Gastroesophageal sphincter (tissue), 4 donors: Measurements from ENCODE around the gene BMAL2. TPM values are rescaled to one million over a fixed set of nuclear protein-coding genes. Genes with fewer than 3 reads are reported as not detected.

Experiments used
- ATAC-seq: fragments of 150-250 bp; one replicate; pipeline ENCODE4 v1.9.1; 2016; ENCODE audit warnings: mild to moderate bottlenecking, moderate library complexity
- H3K27ac ChIP-seq, 4 donors: fragments of 200-600 bp; sonication (generic) in 3 of 4; 1 replicate in 3 of 4; 2 replicates in 1 of 4; pipeline ENCODE4 v1.5.1; 2016 to 2019
- H3K27me3 ChIP-seq: fragments of 200-600 bp; sonication (generic); one replicate; pipeline ENCODE4 v1.5.1; 2019
- H3K36me3 ChIP-seq, 2 donors: fragments of 200-600 bp; sonication (generic); one replicate each; pipeline ENCODE4 v1.5.1; 2019; ENCODE audit warnings: control low read depth in 1 of 2
- H3K4me1 ChIP-seq, 3 donors: fragments of 200-600 bp; sonication (generic); 1 replicate in 2 of 3; 2 replicates in 1 of 3; pipeline ENCODE4 v1.5.1; 2016 to 2019; ENCODE audit warnings: control low read depth in 2 of 3
- H3K4me3 ChIP-seq, 2 donors: fragments of 200-600 bp; sonication (generic); one replicate each; pipeline ENCODE4 v1.5.1; 2019; ENCODE audit warnings: mild to moderate bottlenecking in 1 of 2, moderate library complexity in 1 of 2
- H3K9me3 ChIP-seq, 3 donors: fragments of 200-600 bp; sonication (generic); one replicate each; pipeline ENCODE4 v1.5.1; 2017 to 2019; ENCODE audit warnings: control low read depth in 2 of 3
- CTCF ChIP-seq, 4 experiments: fragments of 200-600 bp in 2 of 4; fragments of 450-650 bp in 2 of 4; sonication (generic) in 1 of 4; IDR thresholded peaks; one replicate each; pipeline ENCODE4 v1.5.1; 2017 to 2019; ENCODE audit warnings: antibody characterized with exemption in 4 of 4, mild to moderate bottlenecking in 2 of 4, moderate library complexity in 2 of 4
- EP300 ChIP-seq: sonication (generic); formaldehyde crosslinking; IDR thresholded peaks from one replicate; pipeline ENCODE4 v1.6.1; 2017; ENCODE audit warnings: antibody characterized with exemption, mild to moderate bottlenecking
- POLR2A ChIP-seq, 2 donors: fragments of 450-650 bp; IDR thresholded peaks; one replicate each; pipeline ENCODE4 v1.6.1; 2017; ENCODE audit warnings: antibody characterized with exemption in 2 of 2, mild to moderate bottlenecking in 2 of 2, moderate library complexity in 1 of 2
- POLR2AphosphoS5 ChIP-seq: sonication (generic); formaldehyde crosslinking; IDR thresholded peaks from one replicate; pipeline ENCODE4 v1.6.1; 2017; ENCODE audit warnings: antibody characterized with exemption
- WGBS, 2 donors: methylation state at CpG; one replicate each; pipeline ENCODE4 v1.1.5; 2018; ENCODE audit warnings: low coverage in 1 of 2; 5-methylcytosine and 5-hydroxymethylcytosine counted together
- total RNA-seq, 4 donors: library from RNA; depleted of rRNA; stranded (reverse); fragments of >200 nt; gene quantifications; one replicate each; pipeline ENCODE4 v1.1.0, GENCODE V29; 2016

BMAL2 gene
- total RNA-seq, 4 donors from 2014 or later, result 3.0 to 8.7 (median 6.0) TPM

GRCh38 chr12:27319409-27319808, 13.2 kb upstream of the BMAL2 start:
- 24 to 43% methylated on average over 1 of the region's 1 CpG for WGBS, 2 donors
- Histone ChIP-seq H3K4me3 (no peak overlapping the region), H3K36me3 (peaks cover 9 to 94% of the 10 kb centered on the region in 2 donors), H3K9me3 (no peaks in the 10 kb centered on the region), H3K27ac (peak overlapping the region in 1 of 4 donors; percentile 8), H3K27me3 (no peaks in the 10 kb centered on the region), H3K4me1 (peaks cover 0 to 17% (median 0%) of the 10 kb centered on the region in 3 donors)
- TF ChIP-seq POLR2A (IDR thresholded peaks at IDR 0.05), result no peak
- peak; percentile 24 for TF ChIP-seq POLR2AphosphoS5
- ATAC-seq, result no peak

- no peak for TF ChIP-seq POLR2A (IDR thresholded peaks at IDR 0.05)
- no peak for TF ChIP-seq EP300
- TF ChIP-seq CTCF (IDR thresholded peaks at IDR 0.05), result no peak
- no peak for TF ChIP-seq POLR2AphosphoS5
Measured at GRCh38 chr12:27319848-27320247, 12.8 kb upstream of the BMAL2 start.

GRCh38 chr12:27324530-27324929, 8.1 kb upstream of the BMAL2 start:
- H3K4me3 ChIP-seq, result no peak overlapping the region
- H3K36me3 ChIP-seq, result peaks cover 5 to 64% of the 10 kb centered on the region in 2 donors
- TF ChIP-seq CTCF (IDR thresholded peaks at IDR 0.05) (no peak), POLR2A (IDR thresholded peaks at IDR 0.05) (no peak), EP300 (no peak), POLR2AphosphoS5 (no peak)
- H3K27ac ChIP-seq, result no peak overlapping the region
- H3K9me3 ChIP-seq, result no peaks in the 10 kb centered on the region
- H3K4me1 ChIP-seq, result peaks cover 0 to 6% (median 0%) of the 10 kb centered on the region in 3 donors
- ATAC-seq, result no peak
- no peaks in the 10 kb centered on the region for H3K27me3 ChIP-seq

More at GRCh38 chr12:27319848-27320247, 12.8 kb upstream of the BMAL2 start:
- 87 to 100% methylated on average over 2 of the region's 2 CpGs for WGBS, 2 donors
- Histone ChIP-seq H3K9me3 (no peaks in the 10 kb centered on the region), H3K4me1 (peaks cover 0 to 17% (median 0%) of the 10 kb centered on the region in 3 donors), H3K4me3 (no peak overlapping the region), H3K36me3 (peaks cover 9 to 89% of the 10 kb centered on the region in 2 donors), H3K27ac (peak overlapping the region in 1 of 4 donors; percentile 8), H3K27me3 (no peaks in the 10 kb centered on the region)
- ATAC-seq, result no peak

GRCh38 chr12:27330846-27331245, 1.8 kb upstream of the BMAL2 start:
- Histone ChIP-seq H3K4me3 (no peak overlapping the region), H3K27me3 (no peaks in the 10 kb centered on the region), H3K9me3 (no peaks in the 10 kb centered on the region), H3K36me3 (peaks cover 0 to 20% of the 10 kb centered on the region in 2 donors), H3K4me1 (peaks cover 4 to 28% (median 4%) of the 10 kb centered on the region in 3 donors), H3K27ac (peak overlapping the region in 1 of 4 donors; percentile 43)
- TF ChIP-seq POLR2A (IDR thresholded peaks at IDR 0.05) (no peak), CTCF (IDR thresholded peaks at IDR 0.05) (no peak), EP300 (no peak), POLR2AphosphoS5 (no peak)
- WGBS, 2 donors, result 11 to 36% methylated on average over 1 of the region's 1 CpG
- ATAC-seq, result no peak

GRCh38 chr12:27331291-27331926, 1.2 kb upstream of the BMAL2 start:
- peak; percentile 59 for ATAC-seq
- no peaks in the 10 kb centered on the region for H3K27me3 ChIP-seq
- no peaks in the 10 kb centered on the region for H3K9me3 ChIP-seq
- peaks cover 4 to 28% (median 4%) of the 10 kb centered on the region in 3 donors for H3K4me1 ChIP-seq
- no peak overlapping the region for H3K4me3 ChIP-seq
- WGBS, 2 donors, result 16 to 33% methylated on average over 7 of the region's 7 CpGs
- H3K27ac ChIP-seq, result peak overlapping the region in 2 of 4 donors; percentile 10 to 43
- peaks cover 0 to 15% of the 10 kb centered on the region in 2 donors for H3K36me3 ChIP-seq
- no peak for TF ChIP-seq POLR2A (IDR thresholded peaks at IDR 0.05)
- peak; percentile 76 for TF ChIP-seq POLR2AphosphoS5

- Histone ChIP-seq H3K4me3 (no peak overlapping the region), H3K36me3 (peaks cover 0 to 10% of the 10 kb centered on the region in 2 donors), H3K27me3 (no peaks in the 10 kb centered on the region), H3K4me1 (peaks cover 4 to 28% (median 4%) of the 10 kb centered on the region in 3 donors), H3K27ac (peak overlapping the region in 2 of 4 donors; percentile 10 to 27), H3K9me3 (no peaks in the 10 kb centered on the region)
- TF ChIP-seq POLR2AphosphoS5 (no peak), POLR2A (IDR thresholded peaks at IDR 0.05) (no peak), EP300 (no peak), CTCF (IDR thresholded peaks at IDR 0.05) (no peak)
- 6 to 21% methylated on average over 2 to 3 of the region's 3 CpGs for WGBS, 2 donors
- no peak for ATAC-seq
Measured at GRCh38 chr12:27331927-27332324, 710 bp upstream of the BMAL2 start.
